Stimulated activated naive CD8-positive, alpha-beta T cell treated with anti-CD3 and anti-CD28 coated beads, Interleukin-15, Interleukin-2, amounts not matched to agents 100 ng/mL and 50 ng/mL, for 24 hours (primary cell): ENCODE data around the gene PDE9A.

Experiments used
- H3K27ac Mint-ChIP-seq: one replicate; pipeline ENCODE4 v1.8.0; 2021; ENCODE audit warnings: mild to moderate bottlenecking, mixed read lengths
- H3K27me3 Mint-ChIP-seq: one replicate; pipeline ENCODE4 v1.8.0; 2021; ENCODE audit warnings: mixed read lengths
- H3K36me3 Mint-ChIP-seq: one replicate; pipeline ENCODE4 v1.8.0; 2021; ENCODE audit warnings: low read depth, mixed read lengths
- H3K4me1 Mint-ChIP-seq: one replicate; pipeline ENCODE4 v1.8.0; 2021; ENCODE audit warnings: low read depth, mixed read lengths
- H3K4me3 Mint-ChIP-seq: one replicate; pipeline ENCODE4 v1.8.0; 2021; ENCODE audit warnings: mild to moderate bottlenecking, mixed read lengths
- H3K9me3 Mint-ChIP-seq: one replicate; pipeline ENCODE4 v1.8.0; 2021; ENCODE audit warnings: mixed read lengths

The PDE9A gene

DNA sequence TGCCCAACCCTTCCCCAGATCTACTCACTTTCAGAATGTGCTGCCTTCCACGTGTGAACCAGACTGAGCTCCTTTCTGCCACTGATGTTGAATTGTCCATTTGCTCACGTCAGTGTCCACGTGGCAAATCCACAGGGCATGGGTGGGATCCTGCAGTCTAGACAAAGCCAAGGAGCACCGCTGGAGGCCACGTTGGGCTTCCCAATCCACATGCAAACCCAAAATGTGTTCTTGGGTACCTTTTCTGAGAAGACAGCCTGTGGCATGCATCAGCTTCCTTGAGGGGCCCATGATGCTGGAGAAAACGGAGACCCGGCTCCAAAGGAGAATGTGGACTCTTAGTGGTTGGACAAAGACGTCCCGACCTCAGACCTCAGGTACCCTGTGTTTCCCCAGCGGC, 87.6 kb downstream of the PDE9A start:
- Mint-ChIP-seq H3K27ac (no peak overlapping the region), H3K27me3 (no peaks in the 10 kb centered on the region), H3K9me3 (no peaks in the 10 kb centered on the region), H3K4me1 (peaks cover 25% of the 10 kb centered on the region), H3K4me3 (no peak overlapping the region), H3K36me3 (no peaks in the 10 kb centered on the region)

DNA sequence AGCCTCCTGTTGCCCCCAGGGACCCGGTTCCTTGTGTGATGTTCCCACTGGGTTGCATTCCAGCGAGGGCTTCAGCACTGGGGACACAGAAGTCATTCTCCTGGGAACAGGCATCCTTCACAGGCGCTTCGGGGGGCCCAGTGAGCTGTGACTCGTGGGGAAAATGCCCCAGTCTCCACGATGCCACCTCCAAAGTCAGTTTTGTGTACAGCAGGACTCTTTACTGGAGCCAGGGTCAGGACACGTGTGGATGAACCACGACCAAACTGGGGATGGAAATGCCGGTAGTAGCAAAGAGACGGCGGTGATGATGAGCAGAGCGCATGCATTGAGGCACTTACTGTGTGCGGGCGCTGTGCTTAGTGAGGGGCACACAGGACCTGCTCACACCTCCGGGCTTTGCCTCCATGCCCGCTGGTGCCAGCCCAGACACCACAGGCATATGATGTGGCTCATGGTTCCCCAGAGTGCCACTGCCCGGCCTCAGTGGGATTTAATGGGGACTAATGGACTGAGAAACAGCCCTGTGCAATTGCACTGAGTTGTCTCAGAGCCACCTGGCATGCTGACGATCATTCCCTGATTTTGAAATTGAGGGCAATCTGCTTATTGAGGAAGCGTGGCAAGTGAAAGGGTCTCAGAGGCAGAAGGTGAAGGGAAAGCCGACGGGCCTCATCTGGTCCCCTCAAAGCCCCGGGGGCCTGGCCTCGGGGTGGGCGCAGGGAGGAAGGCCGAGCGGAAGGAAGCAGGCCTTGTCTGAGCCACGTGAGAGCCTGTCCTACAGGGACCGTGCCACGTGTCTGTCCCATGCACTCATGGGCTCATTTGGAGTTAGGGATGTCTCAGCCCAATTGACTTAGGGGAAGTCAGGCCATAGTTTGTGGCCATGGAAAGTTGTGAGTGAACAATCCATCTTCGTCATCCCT, 91.4 kb downstream of the PDE9A start:
- Mint-ChIP-seq H3K9me3 (no peaks in the 10 kb centered on the region), H3K36me3 (no peaks in the 10 kb centered on the region), H3K4me3 (no peak overlapping the region), H3K4me1 (peaks cover 20% of the 10 kb centered on the region), H3K27ac (peak overlapping the region; percentile 19), H3K27me3 (no peaks in the 10 kb centered on the region)

DNA sequence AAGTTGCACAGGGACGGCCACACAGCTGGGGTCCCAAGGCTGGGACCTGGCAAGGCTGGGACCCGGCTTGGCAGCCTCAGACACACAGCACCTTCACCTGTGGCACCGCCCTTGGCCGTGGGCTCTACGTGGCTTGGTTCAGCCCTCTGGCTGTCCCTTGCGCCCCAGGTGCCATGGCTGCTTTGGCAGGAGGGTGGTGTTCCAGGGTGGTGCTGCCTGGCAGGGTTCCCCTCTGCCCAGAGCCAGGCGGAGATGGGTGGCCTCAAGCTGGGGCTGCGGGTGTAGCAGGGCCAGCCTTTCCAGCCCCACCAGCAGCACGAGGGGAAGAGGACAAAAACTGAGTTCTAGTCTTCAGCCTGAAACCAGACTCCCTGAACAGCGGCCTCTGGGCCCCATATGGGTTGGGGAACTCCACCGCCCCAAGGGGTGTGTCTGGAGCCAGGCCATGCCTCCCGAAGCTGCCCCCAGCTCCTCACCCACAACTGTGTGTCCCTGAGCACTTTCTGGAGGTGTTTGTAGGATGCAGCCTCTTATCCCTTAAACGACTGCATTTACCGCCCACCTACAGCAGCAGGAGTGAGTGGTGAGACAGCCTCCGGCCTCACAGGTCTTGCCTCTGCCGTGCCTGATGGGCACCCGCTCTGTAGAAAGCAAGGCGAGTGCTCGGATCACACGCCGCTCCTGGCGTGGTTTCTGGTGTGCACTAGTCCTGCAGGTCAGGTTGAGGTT, 92.3 kb downstream of the PDE9A start:
- H3K4me1 Mint-ChIP-seq: peaks cover 20% of the 10 kb centered on the region
- H3K4me3 Mint-ChIP-seq: peak overlapping the region; percentile 10
- no peaks in the 10 kb centered on the region for H3K27me3 Mint-ChIP-seq
- H3K9me3 Mint-ChIP-seq: no peaks in the 10 kb centered on the region
- H3K27ac Mint-ChIP-seq: peak overlapping the region; percentile 92
- no peaks in the 10 kb centered on the region for H3K36me3 Mint-ChIP-seq

DNA sequence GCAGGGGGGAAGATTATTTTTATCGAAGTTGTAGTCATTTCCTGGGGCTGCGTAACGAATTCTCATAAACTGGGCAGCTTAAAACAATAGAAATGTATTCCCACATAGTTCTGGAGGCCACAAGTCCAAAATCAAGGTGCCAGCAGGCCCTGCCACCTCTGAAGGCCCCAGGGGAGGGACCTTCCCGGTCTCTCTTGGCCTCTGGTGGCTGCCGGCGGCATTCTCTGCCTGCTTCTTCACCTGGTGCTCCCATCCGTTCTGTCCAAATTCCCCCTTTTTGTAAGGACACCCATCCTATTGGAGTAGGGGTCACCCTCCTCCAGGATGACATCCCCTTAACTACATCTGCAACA, 92.8 kb downstream of the PDE9A start:
- Mint-ChIP-seq H3K36me3 (no peaks in the 10 kb centered on the region), H3K4me1 (peaks cover 20% of the 10 kb centered on the region), H3K4me3 (peak overlapping the region; percentile 68), H3K27ac (peak overlapping the region; percentile 92), H3K27me3 (no peaks in the 10 kb centered on the region), H3K9me3 (no peaks in the 10 kb centered on the region)

DNA sequence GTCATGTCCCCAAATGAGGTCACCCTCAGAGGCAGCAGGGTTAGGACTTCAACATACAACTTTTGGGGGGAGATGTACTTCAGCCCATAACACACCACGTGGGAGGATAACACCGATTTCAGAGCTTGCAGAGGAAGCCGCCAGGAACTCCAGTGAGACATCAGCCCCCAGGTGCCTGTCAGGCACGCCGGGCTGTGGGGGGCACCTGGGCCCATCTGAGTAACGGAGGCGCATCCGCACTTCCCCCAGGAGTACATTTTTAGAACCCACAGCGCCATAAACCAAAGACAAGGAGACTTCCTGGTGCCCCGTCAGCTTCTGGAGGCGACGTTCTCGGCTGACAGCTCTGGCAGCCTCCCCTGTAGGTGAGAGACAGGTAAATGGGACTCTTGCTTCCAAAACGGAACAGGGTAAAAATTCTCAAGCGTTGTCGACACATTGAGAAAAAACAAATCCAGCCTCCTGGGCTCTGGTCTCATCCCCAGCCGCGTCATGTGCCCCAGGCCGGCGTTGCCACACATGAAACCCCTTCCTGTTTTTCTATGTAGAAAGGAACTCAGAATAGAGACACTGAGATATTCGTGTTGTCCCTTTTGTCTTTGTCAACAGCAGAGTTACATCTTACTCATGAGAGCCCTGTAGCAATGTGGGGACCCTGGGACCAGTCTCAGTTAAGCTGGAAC, 93.3 kb downstream of the PDE9A start:
- Mint-ChIP-seq H3K4me3 (peak overlapping the region; percentile 68), H3K9me3 (no peaks in the 10 kb centered on the region), H3K27me3 (no peaks in the 10 kb centered on the region), H3K4me1 (peaks cover 20% of the 10 kb centered on the region), H3K36me3 (no peaks in the 10 kb centered on the region), H3K27ac (peak overlapping the region; percentile 92)

DNA sequence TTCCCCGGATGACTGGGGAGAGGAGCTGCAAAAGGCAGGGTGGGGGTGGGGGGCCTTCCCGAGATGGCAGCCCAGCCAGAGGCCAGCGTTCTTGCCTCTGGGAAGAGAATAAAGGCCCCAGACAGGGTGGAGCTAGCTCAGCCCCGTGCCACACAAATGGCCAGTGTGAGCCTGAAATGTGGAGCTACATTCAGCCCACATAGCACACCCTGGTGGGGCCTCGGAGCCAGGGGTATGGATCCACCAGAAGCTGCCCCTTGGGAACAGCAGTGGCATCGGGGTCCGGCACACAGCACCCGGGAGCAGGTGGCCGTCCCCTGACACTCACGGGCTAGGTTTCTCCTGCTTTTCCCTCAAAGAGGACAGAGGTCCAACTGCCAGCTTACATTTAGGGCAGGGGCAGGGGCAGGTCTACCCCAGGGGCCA, 93.9 kb downstream of the PDE9A start:
- H3K4me3 Mint-ChIP-seq: peak overlapping the region; percentile 68
- no peaks in the 10 kb centered on the region for H3K27me3 Mint-ChIP-seq
- H3K27ac Mint-ChIP-seq: peak overlapping the region; percentile 92
- H3K9me3 Mint-ChIP-seq: no peaks in the 10 kb centered on the region
- no peaks in the 10 kb centered on the region for H3K36me3 Mint-ChIP-seq
- peaks cover 20% of the 10 kb centered on the region for H3K4me1 Mint-ChIP-seq

DNA sequence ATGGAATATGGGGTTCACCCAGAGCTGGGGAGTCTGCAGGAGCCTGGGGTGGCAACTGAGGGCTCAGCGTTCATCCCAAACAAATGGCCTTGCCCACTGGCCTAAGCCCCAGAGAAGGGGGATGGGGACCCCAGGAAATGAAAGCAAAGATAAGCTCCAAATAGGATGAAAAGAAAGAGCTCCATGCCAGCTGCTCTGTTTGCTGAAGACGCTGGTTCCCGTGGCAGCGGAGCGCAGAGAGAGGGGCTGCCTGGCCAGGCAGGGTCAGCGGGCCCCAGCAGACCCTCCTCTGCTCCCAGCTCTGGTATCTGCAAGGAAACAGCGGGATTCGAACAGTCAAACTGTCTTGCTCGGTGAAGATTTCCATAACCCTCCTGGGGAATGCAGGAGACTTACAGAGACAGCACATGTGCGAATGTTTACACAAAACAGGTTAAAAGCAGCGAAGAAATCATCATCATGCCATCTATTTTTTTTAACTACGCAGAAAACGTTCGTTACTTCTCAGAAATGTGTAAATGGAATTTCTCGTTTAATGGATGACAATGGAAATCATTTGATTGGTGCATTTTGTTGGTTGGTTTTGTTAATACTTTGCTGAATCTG, 94.4 kb downstream of the PDE9A start:
- H3K9me3 Mint-ChIP-seq: no peaks in the 10 kb centered on the region
- no peak overlapping the region for H3K4me3 Mint-ChIP-seq
- H3K27ac Mint-ChIP-seq: no peak overlapping the region
- no peaks in the 10 kb centered on the region for H3K27me3 Mint-ChIP-seq
- H3K36me3 Mint-ChIP-seq: no peaks in the 10 kb centered on the region
- peaks cover 20% of the 10 kb centered on the region for H3K4me1 Mint-ChIP-seq

DNA sequence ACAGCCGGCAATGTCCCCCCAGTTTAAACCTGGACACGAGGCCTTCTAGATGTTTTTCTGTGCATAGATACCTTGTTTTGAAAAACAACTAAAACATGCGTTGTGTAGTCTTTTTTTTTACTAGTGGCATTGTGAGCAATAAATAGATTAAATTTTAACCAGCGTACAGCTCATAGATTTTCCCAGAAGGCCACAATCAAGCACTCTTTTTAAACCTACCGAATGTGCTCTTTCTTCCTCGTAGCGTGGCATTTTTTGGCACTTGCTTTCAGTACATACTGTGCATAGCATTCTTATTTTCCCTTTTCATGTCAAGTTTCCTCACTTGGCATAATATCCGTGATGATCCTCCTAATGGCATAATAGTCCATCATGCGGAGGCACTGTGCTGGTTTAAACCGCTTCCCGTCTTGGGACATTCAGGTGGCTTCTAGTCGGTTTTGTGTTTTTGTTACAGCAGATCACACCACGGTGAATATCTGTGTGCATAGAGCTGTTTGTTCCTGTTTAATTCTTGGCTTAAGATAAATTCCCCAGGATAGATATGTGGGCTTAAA, 95.3 kb downstream of the PDE9A start:
- Mint-ChIP-seq H3K9me3 (no peaks in the 10 kb centered on the region), H3K36me3 (no peaks in the 10 kb centered on the region), H3K4me3 (no peak overlapping the region), H3K4me1 (peaks cover 20% of the 10 kb centered on the region), H3K27ac (no peak overlapping the region), H3K27me3 (no peaks in the 10 kb centered on the region)

DNA sequence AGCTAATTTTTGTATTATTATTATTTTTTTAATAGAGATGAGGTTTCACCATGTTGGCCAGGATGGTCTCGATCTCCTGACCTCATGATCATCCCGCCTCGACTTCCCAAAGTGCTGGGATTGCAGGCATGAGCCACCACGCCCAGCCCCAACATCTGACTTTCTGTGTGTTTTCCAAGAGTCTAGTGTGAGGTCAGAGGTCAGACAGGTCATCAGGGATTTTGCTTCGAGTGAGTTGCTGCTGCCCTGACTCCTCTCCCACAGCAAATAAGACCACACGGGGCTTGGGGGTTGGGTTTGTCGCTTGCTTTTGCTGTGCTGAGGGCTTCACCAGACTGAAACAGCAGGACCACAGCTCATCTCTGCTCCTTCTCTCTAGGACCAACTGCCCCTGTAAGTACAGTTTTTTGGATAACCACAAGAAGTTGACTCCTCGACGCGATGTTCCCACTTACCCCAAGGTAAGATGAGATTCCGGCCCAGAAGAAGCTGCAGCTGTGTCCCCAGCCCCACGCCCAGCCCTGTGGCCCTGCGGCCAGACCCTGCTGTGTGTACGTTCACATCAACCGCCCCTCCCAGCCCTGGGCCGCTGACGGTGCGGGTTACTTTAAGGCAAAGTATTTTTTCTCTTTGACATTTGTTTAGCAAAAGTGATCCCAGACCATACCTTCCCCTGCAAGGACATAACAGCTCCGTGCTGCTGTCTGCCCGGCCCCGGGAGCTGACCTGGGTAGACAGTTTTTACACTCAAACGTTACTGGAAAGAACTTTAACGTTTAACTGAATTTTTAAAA, 97.5 kb downstream of the PDE9A start:
- no peak overlapping the region for H3K27ac Mint-ChIP-seq
- H3K4me3 Mint-ChIP-seq: no peak overlapping the region
- H3K27me3 Mint-ChIP-seq: no peaks in the 10 kb centered on the region
- H3K36me3 Mint-ChIP-seq: no peaks in the 10 kb centered on the region
- H3K9me3 Mint-ChIP-seq: no peaks in the 10 kb centered on the region
- H3K4me1 Mint-ChIP-seq: peaks cover 19% of the 10 kb centered on the region

DNA sequence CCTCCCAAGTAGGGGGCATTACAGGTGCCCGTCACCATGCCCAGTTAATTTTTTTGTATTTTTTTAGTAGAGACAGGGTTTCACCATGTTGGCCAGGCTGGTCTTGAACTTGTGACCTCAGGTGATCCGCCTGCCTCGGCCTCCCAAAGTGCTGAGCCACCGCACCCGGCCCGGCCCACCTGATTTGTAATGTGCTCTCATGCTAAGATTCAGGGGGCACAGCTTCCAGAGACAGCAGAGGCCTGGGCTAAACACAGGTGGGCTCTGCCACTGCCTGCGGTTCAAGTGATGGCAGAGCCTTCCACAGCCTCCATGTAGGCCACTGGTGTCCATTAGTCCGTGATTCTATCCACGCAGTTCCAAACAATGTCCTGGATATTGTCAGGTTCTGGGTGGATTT, 98.4 kb downstream of the PDE9A start:
- no peaks in the 10 kb centered on the region for H3K9me3 Mint-ChIP-seq
- no peak overlapping the region for H3K27ac Mint-ChIP-seq
- H3K4me1 Mint-ChIP-seq: peaks cover 9% of the 10 kb centered on the region
- no peaks in the 10 kb centered on the region for H3K36me3 Mint-ChIP-seq
- no peak overlapping the region for H3K4me3 Mint-ChIP-seq
- H3K27me3 Mint-ChIP-seq: no peaks in the 10 kb centered on the region

DNA sequence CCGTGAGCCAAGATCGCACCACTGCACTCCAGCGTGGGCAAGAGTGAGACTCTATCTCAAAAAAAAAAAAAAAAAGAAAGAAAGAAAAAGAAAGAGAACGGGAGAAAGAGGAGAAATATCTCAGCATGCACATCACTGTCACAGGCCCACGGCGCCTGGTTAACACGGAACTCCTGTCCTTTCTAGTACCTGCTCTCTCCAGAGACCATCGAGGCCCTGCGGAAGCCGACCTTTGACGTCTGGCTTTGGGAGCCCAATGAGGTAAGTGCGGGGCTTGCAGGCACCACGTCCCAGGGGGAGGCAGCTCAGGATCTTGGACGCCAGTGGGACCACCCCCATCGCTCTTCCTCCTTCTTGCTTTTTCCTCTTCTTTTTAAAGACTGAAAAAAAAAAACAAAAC, 100.4 kb downstream of the PDE9A start:
- Mint-ChIP-seq H3K36me3 (no peaks in the 10 kb centered on the region), H3K27ac (no peak overlapping the region), H3K4me1 (no peaks in the 10 kb centered on the region), H3K27me3 (no peaks in the 10 kb centered on the region), H3K9me3 (no peaks in the 10 kb centered on the region), H3K4me3 (no peak overlapping the region)

DNA sequence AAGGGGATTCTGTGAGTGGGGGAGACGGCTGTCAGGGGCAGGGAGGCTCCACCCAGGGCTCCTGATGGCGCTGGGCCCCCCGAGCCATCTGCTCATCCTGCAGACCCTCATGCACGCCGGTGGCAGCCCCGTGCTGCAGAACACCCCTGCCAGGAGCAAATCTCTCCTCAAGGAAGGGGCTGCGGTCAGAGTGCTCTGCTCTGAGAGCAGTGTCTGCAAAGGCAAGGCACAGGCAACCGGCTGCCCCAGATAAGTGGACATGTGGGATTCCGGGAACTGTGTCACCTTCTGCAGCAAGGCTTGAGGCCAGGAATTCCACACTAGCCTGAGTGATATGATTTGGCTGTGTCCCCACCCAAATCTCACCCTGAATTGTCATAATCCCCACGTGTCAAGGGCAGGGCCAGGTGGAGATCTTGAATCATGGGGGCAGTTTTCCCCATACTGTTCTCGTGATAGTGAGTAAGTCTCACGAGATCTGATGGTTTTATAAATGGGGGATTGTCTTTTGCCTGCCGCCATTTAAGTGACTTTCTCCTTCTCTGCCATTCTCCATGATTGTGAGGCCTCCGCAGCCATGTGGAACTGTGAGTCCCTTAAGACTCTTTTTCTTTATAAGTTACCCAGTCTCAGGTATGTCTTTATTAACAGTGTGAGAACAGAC, 101.0 kb downstream of the PDE9A start:
- Mint-ChIP-seq H3K4me3 (no peak overlapping the region), H3K4me1 (no peaks in the 10 kb centered on the region)

DNA sequence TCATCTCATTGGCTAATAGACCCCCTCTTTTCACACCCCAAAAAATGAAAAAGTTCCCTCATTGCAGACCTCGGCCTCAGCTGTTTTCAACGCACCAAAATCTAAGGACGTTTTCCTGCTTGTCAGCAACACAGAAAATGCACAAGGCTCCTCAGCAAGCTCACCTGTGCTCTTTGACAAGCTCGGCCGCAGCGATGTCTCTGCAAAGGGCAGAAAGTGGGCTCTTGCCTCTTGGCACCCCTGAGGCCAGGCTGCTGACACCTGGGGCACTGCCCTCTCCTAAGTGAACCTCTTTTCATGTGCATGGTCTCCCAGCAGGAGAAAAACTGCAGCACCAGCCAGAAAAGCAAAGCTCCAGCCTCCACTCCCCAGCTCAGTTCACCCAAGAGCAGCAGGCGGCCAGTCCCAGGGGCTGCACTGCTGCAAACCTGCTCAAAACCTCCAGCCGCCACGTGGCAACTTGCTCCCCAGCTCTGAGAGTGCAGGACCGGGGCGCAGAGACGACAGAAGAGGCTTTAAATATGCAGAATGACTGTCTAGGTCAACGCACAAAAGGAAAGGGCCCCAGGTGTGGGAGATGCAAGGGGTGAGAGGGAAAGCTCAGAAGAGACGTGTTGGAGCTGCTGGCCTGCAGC, 101.7 kb downstream of the PDE9A start:
- H3K9me3 Mint-ChIP-seq: no peaks in the 10 kb centered on the region
- H3K36me3 Mint-ChIP-seq: no peaks in the 10 kb centered on the region
- H3K4me3 Mint-ChIP-seq: no peak overlapping the region
- no peaks in the 10 kb centered on the region for H3K27me3 Mint-ChIP-seq
- no peak overlapping the region for H3K27ac Mint-ChIP-seq
- H3K4me1 Mint-ChIP-seq: no peaks in the 10 kb centered on the region

More for the DNA sequence above, 101.0 kb downstream of the PDE9A start:
- no peaks in the 10 kb centered on the region for H3K36me3 Mint-ChIP-seq
- H3K27ac Mint-ChIP-seq: no peak overlapping the region
- no peaks in the 10 kb centered on the region for H3K9me3 Mint-ChIP-seq
- no peaks in the 10 kb centered on the region for H3K27me3 Mint-ChIP-seq
